Measurements from ENCODE around the gene CACNB2.

GRCh38 chr10:18436902-18437301 lies 296.7 kb downstream of the CACNB2 start:
- TF ChIP-seq CTCF (IDR thresholded peaks at IDR 0.05; ENCODE audit: extremely low read depth in 1 of 2, insufficient read depth in 1 of 2, low read depth in 1 of 2, low read length in 2 of 2): no peak
- TF ChIP-seq POLR2AphosphoS5 (IDR thresholded peaks at IDR 0.05; ENCODE audit: insufficient read depth, low read depth, low read length): no peak
- TF ChIP-seq EZH2 (IDR thresholded peaks at IDR 0.05; ENCODE audit: borderline replicate concordance, low read depth, low read length, severe bottlenecking): no peak

Measured in endothelial cell of umbilical vein (primary cell).